ENCODE measurements around the gene NTF4. TPM values are rescaled to one million over a fixed set of nuclear protein-coding genes. Genes with fewer than 3 reads are reported as not detected.
"Not testable (repeated sequence)": the region's sequence is repeated elsewhere in the genome, so short reads cannot be mapped to it uniquely, and the experiment has no call there.

NTF4 gene
- total RNA-seq, 2 donors from 2014 or later = not detected

- H3K4me1 ChIP-seq (ENCODE audit: control insufficient read depth in 1 of 2, low read depth in 2 of 2) = peaks cover 18 to 25% of the 10 kb centered on the region in 2 donors
- no peaks in the 10 kb centered on the region for H3K27me3 ChIP-seq (replicated peaks; ENCODE audit: insufficient read depth)
- peaks cover 12% of the 10 kb centered on the region for H3K36me3 ChIP-seq
- no peaks in the 10 kb centered on the region for H3K9me3 ChIP-seq
- peak; percentile 96 for ATAC-seq (ENCODE audit: insufficient number of reproducible peaks, low FRiP score, low read depth)
- H3K27ac ChIP-seq = peak within 1 kb of the TSS; percentile 72 to 74
- DNase-seq (ENCODE audit: low spot score) = peak; percentile 91
- TF ChIP-seq CTCF (IDR thresholded peaks at IDR 0.05) = no peak
- peak within 1 kb of the TSS; percentile 88 for H3K4me3 ChIP-seq
Observed at GRCh38 chr19:49085020-49085867, 20.6 kb upstream of the NTF4 start, which contains the start of gene SNRNP70. Gene SNRNP70 (plus strand): TSS chr19:49085451. CDS start chr19:49086415, 964 bp downstream.

GRCh38 chr19:49084206-49085019, 19.8 kb upstream of the NTF4 start:
- Histone ChIP-seq H3K4me1 (ENCODE audit: control insufficient read depth in 1 of 2, low read depth in 2 of 2) (peaks cover 18 to 25% of the 10 kb centered on the region in 2 donors), H3K27me3 (replicated peaks; ENCODE audit: insufficient read depth) (no peaks in the 10 kb centered on the region), H3K9me3 (no peaks in the 10 kb centered on the region), H3K4me3 (peak overlapping the region; percentile 88), H3K27ac (peak overlapping the region; percentile 69 to 72), H3K36me3 (peaks cover 11% of the 10 kb centered on the region)
- DNase-seq (ENCODE audit: low spot score) = no peak
- no peak for ATAC-seq (ENCODE audit: insufficient number of reproducible peaks, low FRiP score, low read depth)
- TF ChIP-seq CTCF (IDR thresholded peaks at IDR 0.05) = no peak

GRCh38 chr19:49081273-49081672, 16.7 kb upstream of the NTF4 start:
- no peak for TF ChIP-seq CTCF (IDR thresholded peaks at IDR 0.05)
- peaks cover 3 to 9% of the 10 kb centered on the region in 2 donors for H3K4me1 ChIP-seq (ENCODE audit: control insufficient read depth in 1 of 2, low read depth in 2 of 2)
- H3K4me3 ChIP-seq = no peak overlapping the region
- no peaks in the 10 kb centered on the region for H3K27me3 ChIP-seq (replicated peaks; ENCODE audit: insufficient read depth)
- H3K9me3 ChIP-seq = no peaks in the 10 kb centered on the region
- DNase-seq (ENCODE audit: low spot score) (no peak), ATAC-seq (ENCODE audit: insufficient number of reproducible peaks, low FRiP score, low read depth) (no peak)
- no peaks in the 10 kb centered on the region for H3K36me3 ChIP-seq
- H3K27ac ChIP-seq = no peak overlapping the region

GRCh38 chr19:49080392-49080791, 15.8 kb upstream of the NTF4 start:
- no peak for ATAC-seq (ENCODE audit: insufficient number of reproducible peaks, low FRiP score, low read depth)
- H3K36me3 ChIP-seq = no peaks in the 10 kb centered on the region
- H3K9me3 ChIP-seq = no peaks in the 10 kb centered on the region
- H3K27me3 ChIP-seq (replicated peaks; ENCODE audit: insufficient read depth) = no peaks in the 10 kb centered on the region
- TF ChIP-seq CTCF (IDR thresholded peaks at IDR 0.05) = no peak
- H3K4me1 ChIP-seq (ENCODE audit: control insufficient read depth in 1 of 2, low read depth in 2 of 2) = peaks cover 0 to 5% of the 10 kb centered on the region in 2 donors
- DNase-seq (ENCODE audit: low spot score) = no peak
- no peak overlapping the region for H3K4me3 ChIP-seq
- H3K27ac ChIP-seq = no peak overlapping the region

- H3K9me3 ChIP-seq; H3K27ac ChIP-seq; H3K36me3 ChIP-seq; H3K4me3 ChIP-seq; DNase-seq (ENCODE audit: low spot score); H3K4me1 ChIP-seq (ENCODE audit: control insufficient read depth in 1 of 2, low read depth in 2 of 2); H3K27me3 ChIP-seq (replicated peaks; ENCODE audit: insufficient read depth); ATAC-seq (ENCODE audit: insufficient number of reproducible peaks, low FRiP score, low read depth): not testable (repeated sequence)
- peak; percentile 78 for TF ChIP-seq CTCF (IDR thresholded peaks at IDR 0.05)
Observed at GRCh38 chr19:49074869-49075268, 10.3 kb upstream of the NTF4 start.

All from thoracic aorta (tissue), 2 donors.